Measurements from ENCODE around the gene MAML2. TPM values are rescaled to one million over a fixed set of nuclear protein-coding genes. Genes with fewer than 3 reads are reported as not detected.

The MAML2 gene
- total RNA-seq, 1 experiment from 2014 or later: 22.7 TPM

- H3K27me3 Mint-ChIP-seq (ENCODE audit: unreplicated experiment): no peaks in the 10 kb centered on the region
- H3K36me3 Mint-ChIP-seq (ENCODE audit: insufficient read depth, unreplicated experiment): no peaks in the 10 kb centered on the region
- intact Hi-C loops (cut with micrococcal nuclease; ENCODE audit: unreplicated experiment): no loop called here
- BruUV-seq (replicated peaks): no TSS peak
- CTCF ChIA-PET: interaction anchor here (0.6 kb wide), 1 partner anchor 12 kb away, joined by 5 read pairs; no protein-coding TSS in a partner anchor
- H3K4me1 Mint-ChIP-seq (ENCODE audit: low read depth, unreplicated experiment): peaks cover 38% of the 10 kb centered on the region
- H3K4me3 Mint-ChIP-seq (ENCODE audit: low read depth, unreplicated experiment): no peak overlapping the region
- H3K27ac Mint-ChIP-seq (ENCODE audit: unreplicated experiment): peak overlapping the region; percentile 41
- peaks cover 2% of the 10 kb centered on the region for H3K9me3 Mint-ChIP-seq (ENCODE audit: low read depth, unreplicated experiment)
- no peak for DNase-seq
- TF ChIP-seq CTCF (IDR thresholded peaks at IDR 0.05; ENCODE audit: unreplicated experiment): no peak
These were observed 112.3 kb downstream of the MAML2 start for GRCh38 chr11:96230686-96231085.

DNA sequence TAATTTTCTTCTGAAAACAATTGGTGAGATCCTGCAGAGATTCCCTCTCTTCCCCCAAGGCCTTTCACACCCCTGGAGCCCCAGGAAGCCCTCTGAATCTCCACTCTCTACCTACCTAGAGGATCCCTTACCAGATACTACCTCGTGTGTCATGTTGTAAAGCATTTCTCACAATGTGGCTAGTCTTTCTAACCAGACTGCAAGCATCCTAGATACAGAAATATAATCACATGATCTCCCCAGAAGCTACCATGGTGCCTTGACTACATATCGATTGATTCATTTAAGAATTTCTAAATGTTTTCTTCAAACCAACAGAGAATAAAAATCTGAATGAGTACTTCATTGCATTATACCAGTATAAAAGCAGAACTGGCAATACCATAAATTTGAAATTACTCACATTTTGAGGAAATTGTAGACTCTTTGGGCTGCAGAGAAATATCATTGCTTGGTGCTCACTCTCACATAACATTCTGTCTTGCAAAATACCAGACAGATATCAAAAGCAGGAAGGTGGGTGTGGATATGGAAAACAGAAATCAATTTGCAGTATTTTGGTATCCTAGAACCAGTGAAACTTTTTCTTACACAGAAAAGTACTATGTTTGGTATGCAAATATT, 113.5 kb downstream of the MAML2 start:
- no peak overlapping the region for H3K27ac Mint-ChIP-seq (ENCODE audit: unreplicated experiment)
- no TSS peak for BruUV-seq (replicated peaks)
- H3K4me1 Mint-ChIP-seq (ENCODE audit: low read depth, unreplicated experiment): peaks cover 42% of the 10 kb centered on the region

GRCh38 chr11:96228910-96229309, 114.1 kb downstream of the MAML2 start:
- H3K4me3 Mint-ChIP-seq (ENCODE audit: low read depth, unreplicated experiment): no peak overlapping the region

More for the DNA sequence above, 113.5 kb downstream of the MAML2 start:
- no peak for DNase-seq
- Mint-ChIP-seq H3K9me3 (ENCODE audit: low read depth, unreplicated experiment) (peaks cover under 1% of the 10 kb centered on the region), H3K27me3 (ENCODE audit: unreplicated experiment) (no peaks in the 10 kb centered on the region), H3K4me3 (ENCODE audit: low read depth, unreplicated experiment) (no peak overlapping the region), H3K36me3 (ENCODE audit: insufficient read depth, unreplicated experiment) (no peaks in the 10 kb centered on the region)
- intact Hi-C loops (cut with micrococcal nuclease; ENCODE audit: unreplicated experiment): no loop called here
- CTCF ChIA-PET: interaction anchor here (0.6 kb wide), 3 partner anchors 13 to 959 kb away, joined by 3 to 4 read pairs (median 4); no protein-coding TSS in a partner anchor
- no peak for TF ChIP-seq CTCF (IDR thresholded peaks at IDR 0.05; ENCODE audit: unreplicated experiment)

GRCh38 chr11:96228473-96228891, 114.5 kb downstream of the MAML2 start:
- Mint-ChIP-seq H3K27me3 (ENCODE audit: unreplicated experiment) (no peaks in the 10 kb centered on the region), H3K36me3 (ENCODE audit: insufficient read depth, unreplicated experiment) (no peaks in the 10 kb centered on the region), H3K4me1 (ENCODE audit: low read depth, unreplicated experiment) (peaks cover 49% of the 10 kb centered on the region), H3K27ac (ENCODE audit: unreplicated experiment) (peak overlapping the region; percentile 75), H3K9me3 (ENCODE audit: low read depth, unreplicated experiment) (no peaks in the 10 kb centered on the region), H3K4me3 (ENCODE audit: low read depth, unreplicated experiment) (no peak overlapping the region)
- peak; percentile 45 for DNase-seq
- intact Hi-C loops (cut with micrococcal nuclease; ENCODE audit: unreplicated experiment): no loop called here
- no TSS peak for BruUV-seq (replicated peaks)
- TF ChIP-seq CTCF (IDR thresholded peaks at IDR 0.05; ENCODE audit: unreplicated experiment): no peak
- CTCF ChIA-PET: interaction anchor here (0.6 to 0.9 kb wide), 4 partner anchors 14 to 959 kb away, joined by 3 to 4 read pairs (median 4); partner anchors contain the start of gene MAML2

More at GRCh38 chr11:96228910-96229309, 114.1 kb downstream of the MAML2 start:
- Mint-ChIP-seq H3K4me1 (ENCODE audit: low read depth, unreplicated experiment) (peaks cover 47% of the 10 kb centered on the region), H3K27me3 (ENCODE audit: unreplicated experiment) (no peaks in the 10 kb centered on the region), H3K36me3 (ENCODE audit: insufficient read depth, unreplicated experiment) (no peaks in the 10 kb centered on the region), H3K27ac (ENCODE audit: unreplicated experiment) (peak overlapping the region; percentile 75), H3K9me3 (ENCODE audit: low read depth, unreplicated experiment) (no peaks in the 10 kb centered on the region)
- no peak for TF ChIP-seq CTCF (IDR thresholded peaks at IDR 0.05; ENCODE audit: unreplicated experiment)
- CTCF ChIA-PET: interaction anchor here (0.6 kb wide), 2 partner anchors 80 to 959 kb away, joined by 3 to 4 read pairs; no protein-coding TSS in a partner anchor
- BruUV-seq (replicated peaks): no TSS peak
- DNase-seq: no peak
- intact Hi-C loops (cut with micrococcal nuclease; ENCODE audit: unreplicated experiment): no loop called here

All from Calu3 (cell line).